GM18498 (cell line): Measurements from ENCODE around the gene ALG5.
A peak's percentile ranks its signal among the peaks of the same experiment; 100 is the strongest.

ENCODE experiments used
- ATAC-seq: cut with Tn5 transposase; IDR thresholded peaks from one replicate; pipeline ENCODE4 v1.9.1; 2021; ENCODE audit warnings: mild to moderate bottlenecking, moderate library complexity; ENCODE audit not compliant: unreplicated experiment

Gene ALG5

DNA sequence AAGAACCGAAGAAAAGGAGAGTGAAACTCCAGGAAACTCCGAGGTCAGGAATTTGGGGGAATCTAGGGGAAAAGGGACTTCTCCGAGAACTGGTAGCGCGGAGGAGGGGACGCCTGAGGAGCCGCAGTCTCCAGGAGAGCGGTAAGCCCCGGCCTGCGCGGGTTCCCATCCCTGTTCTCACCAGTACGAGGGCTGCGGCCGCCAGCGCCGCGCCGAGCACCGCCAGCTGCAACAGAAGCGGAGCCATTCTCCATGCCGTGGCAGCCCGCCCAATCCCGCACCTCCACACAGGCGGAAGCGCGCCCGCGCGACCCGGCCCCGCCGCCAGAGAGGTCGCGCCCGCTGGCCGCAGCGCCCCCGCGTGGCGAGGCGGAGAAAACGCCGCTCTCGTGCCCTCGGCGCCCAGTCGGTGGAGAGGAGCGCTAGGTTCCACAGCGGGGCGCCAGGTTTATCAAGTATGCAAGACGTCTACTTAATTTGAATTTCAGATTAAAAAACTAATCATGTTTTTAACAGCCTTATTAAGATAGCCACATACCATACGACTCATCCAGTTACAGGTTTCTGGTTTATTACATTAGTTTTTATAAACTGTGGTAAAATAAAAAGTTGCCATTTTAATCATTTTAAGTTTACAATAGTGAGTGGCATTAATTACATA lies at the start of gene ALG5:
ALG5 (minus strand) TSS at position 287 of the 661 bp plus-strand sequence; CDS start at position 247, 40 bp downstream.
- peak; percentile 71 for ATAC-seq

- no peak for ATAC-seq
These were observed 48.7 kb upstream of the ALG5 start for GRCh38 chr13:37047846-37048245.

- no peak for ATAC-seq
These were observed 47.9 kb upstream of the ALG5 start for GRCh38 chr13:37047032-37047431.

DNA sequence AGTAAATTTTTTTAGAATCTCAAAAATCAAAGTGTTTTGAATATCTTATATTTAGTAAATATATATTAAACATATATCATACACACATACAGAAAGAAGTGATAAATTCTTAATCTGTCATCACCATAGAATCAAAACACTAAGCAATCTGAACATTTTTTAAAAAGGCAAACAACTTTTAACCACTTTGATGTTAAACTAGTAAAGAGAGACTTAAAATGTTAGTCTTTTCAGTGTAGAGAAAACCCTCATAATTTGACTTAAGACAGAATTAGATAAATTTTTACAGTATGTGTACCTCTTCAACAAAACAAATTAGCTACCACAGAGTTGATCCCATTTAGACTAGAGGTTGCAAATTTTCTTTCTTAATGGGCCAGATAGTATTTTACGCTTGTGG lies 46.9 kb upstream of the ALG5 start:
- no peak for ATAC-seq

- no peak for ATAC-seq
These were observed 41.6 kb upstream of the ALG5 start for GRCh38 chr13:37040789-37041188.

GRCh38 chr13:37039896-37040295 lies 40.8 kb upstream of the ALG5 start:
- no peak for ATAC-seq

DNA sequence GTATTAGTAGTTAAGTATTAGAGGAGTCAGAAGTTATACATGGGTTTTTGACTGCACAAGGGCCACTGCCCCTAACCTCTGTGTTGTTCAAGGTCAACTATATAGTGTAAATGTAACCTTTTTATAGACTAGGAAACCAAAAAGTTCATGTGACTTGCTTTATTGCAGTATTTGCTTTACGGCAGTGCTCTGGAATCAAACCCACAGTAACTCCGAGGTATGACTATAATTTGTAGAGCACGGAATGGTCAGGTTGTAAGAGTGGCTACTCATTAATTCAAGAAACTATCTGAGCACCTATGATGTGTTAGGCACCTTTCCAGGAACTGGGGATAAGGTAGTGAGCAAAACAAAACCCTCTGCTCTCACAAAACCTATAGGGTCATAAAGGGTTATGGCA lies 38.1 kb upstream of the ALG5 start:
- ATAC-seq: no peak

DNA sequence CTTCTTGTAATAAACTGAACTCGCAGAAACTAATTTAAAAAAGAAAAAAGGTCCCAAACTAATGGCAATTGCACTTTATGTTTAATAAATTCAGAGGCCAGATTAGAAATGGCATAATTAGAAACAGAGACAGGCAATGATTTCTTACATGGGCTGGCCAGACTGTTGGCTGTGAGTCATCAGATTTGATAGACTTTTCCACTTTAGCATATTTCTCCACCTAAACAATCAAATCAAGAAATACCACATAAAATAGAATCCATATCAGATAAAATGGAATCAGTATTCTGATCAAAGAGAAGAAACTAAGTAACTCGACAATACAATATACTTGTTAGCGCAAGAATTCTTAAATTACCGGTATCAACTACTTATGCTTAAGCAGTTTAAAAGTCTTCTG lies 30.5 kb upstream of the ALG5 start:
- ATAC-seq: no peak

- ATAC-seq: no peak
These were observed 28.5 kb upstream of the ALG5 start for GRCh38 chr13:37027639-37028038.

- ATAC-seq: no peak
These were observed 27.6 kb upstream of the ALG5 start for GRCh38 chr13:37026771-37027170.

DNA sequence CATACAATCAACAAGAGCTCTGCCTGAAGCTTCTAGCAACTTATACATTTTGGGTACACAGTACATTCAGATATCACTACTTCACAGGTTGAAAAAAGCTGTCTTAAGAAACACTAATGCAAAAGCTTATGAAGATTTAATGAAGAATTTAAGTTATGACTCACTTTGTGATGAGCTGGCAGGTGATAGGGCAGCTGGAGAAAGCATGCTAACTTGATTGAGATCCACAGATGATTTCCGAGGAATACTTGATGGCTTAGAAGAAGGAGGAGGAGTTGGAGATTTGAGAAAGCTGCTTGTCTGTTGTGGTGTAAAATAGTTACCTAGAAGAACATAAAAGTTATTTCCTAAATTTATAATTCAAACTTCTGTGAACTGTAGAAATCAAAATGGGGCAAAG lies 24.7 kb upstream of the ALG5 start:
- no peak for ATAC-seq

- ATAC-seq: no peak
These were observed 15.5 kb upstream of the ALG5 start for GRCh38 chr13:37014609-37015008.

DNA sequence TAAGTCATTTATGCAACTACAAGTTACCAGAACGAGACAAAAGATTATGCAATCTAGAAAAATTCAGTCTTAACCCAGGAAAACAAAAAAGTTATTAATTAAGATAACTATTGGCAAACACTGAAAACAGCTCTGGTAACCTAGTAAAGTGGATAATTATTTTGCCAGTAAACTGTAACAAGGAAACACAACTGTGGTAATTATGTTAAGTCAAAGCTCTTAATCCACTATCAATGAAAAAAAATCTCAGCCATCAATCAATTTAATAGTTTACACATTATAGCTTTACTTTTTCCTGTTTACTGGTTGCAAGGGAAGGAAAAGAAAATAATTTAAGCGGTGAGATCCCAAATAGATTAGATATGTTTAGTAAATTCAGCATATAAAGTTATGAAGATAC lies 12.6 kb upstream of the ALG5 start:
- ATAC-seq: no peak

- no peak for ATAC-seq
These were observed 11.9 kb upstream of the ALG5 start for GRCh38 chr13:37011002-37011401.

- no peak for ATAC-seq
These were observed 11.3 kb upstream of the ALG5 start for GRCh38 chr13:37010424-37010823.

- ATAC-seq: no peak
These were observed 10.6 kb upstream of the ALG5 start for GRCh38 chr13:37009692-37010091.

GRCh38 chr13:37001921-37002250 lies 2.7 kb upstream of the ALG5 start:
- no peak for ATAC-seq

- no peak for ATAC-seq
These were observed 507 bp downstream of the ALG5 start for GRCh38 chr13:36998624-36999041.

- no peak for ATAC-seq
These were observed 1.3 kb downstream of the ALG5 start for GRCh38 chr13:36997716-36998427.

DNA sequence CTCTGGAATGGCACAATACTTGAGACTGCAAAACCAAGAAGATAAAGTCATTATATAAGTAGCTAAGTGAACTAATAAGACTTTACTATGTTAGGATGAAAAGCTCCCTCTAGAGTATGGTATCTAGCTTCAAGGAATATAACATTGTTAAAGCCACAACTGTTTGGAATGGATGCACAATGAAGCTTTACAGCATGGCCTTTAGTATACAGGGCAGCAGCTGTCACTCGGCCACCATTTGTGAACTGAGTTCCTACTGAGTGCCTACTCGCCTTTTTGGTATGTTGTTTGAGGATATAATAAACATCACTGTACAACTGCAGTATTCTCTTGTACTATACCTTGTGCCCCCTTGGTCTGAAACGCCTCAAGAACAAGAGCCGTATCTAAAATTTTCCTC lies 6.8 kb downstream of the ALG5 start:
- no peak for ATAC-seq

DNA sequence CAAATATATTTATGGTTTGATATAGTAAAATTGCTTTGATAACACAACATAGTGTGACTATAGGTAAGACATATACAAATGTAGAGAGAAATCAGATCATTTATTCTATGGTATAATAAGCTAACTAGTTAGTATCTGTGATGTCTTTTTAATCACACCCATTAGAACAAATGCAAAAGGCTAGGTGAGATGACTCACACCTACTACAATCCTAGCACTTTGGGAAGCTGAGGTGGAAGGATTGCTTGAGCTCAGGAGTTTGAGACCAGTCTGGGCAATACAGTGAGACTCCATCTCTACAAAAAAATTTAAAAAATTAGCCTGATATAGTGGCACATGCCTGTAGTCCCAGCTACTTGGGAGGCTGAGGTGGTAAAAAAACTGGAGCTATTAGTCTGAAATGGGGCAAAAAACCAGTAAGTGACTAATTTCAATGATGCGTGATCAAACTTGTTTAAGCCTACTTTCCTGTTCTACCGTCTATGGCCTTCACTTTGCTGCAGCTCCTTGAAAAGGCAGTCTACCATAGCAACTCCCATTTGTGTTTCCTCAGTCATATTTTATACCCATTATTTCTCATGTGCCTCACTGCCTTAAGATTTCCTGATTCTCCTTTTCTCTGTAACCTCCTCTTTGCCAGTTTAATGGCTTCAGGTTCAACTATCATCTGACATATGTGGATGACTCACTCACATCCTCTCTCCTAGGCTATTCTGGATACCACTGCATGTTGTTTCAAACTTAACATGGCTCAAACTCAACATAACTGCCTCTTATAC lies 12.5 kb downstream of the ALG5 start:
- no peak for ATAC-seq

GRCh38 chr13:36981156-36981743 lies 17.9 kb downstream of the ALG5 start:
- no peak for ATAC-seq
